Activated CD4-positive, alpha-beta T cell treated with anti-CD3 and anti-CD28 coated beads, Interleukin-2, amount 50 U/mL, for 16 hours (primary cell): ENCODE measurements around the gene TIGAR.

Source experiments
- DNase-seq: peaks from one replicate; pipeline ENCODE4 v3.0.0-alpha.2; 2020

The TIGAR gene

DNA sequence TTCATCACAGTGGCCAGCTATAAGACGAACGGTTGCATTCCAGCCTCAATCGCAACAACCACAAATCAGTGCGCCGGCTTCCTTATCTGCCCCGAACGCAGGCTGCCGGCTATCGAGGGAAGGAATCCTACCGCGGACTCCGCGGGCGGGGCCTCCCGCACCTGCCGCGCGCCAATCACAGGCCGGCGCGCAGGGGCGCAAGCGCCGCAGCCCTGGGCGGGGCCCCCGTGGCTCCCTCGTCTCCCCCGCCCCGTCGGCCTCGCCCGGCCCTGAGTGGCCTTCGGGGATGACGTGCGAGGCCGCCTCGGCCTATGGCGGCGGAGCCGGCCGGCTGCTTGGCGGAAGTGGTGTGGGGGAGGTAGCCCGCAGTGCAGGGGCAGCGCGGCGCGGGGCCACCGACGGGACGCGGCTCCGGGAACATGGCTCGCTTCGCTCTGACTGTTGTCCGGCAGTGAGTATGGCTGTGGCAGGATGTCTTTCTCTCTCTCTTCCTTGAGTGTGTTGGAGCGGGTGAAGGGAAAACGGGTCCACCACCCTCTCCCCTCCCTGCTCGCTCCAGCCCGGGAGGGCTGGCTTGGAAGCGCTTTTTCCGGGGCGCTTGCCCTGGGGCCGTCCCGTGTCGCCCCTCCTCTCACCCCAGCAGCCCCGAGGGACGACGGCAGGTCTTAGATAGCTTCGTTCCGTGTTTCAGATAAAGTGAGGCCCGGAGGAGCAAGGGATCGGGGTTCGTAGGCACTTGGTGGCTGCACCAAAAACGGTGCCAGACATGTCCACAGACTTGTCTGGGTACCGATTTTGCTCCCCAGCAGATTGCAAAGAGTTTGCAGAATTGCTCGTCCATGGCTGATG is at the start of gene TIGAR:
TIGAR (plus strand) TSS at position 361 of the 849 bp plus-strand sequence; CDS start at position 420, 59 bp downstream.
- peak; percentile 94 for DNase-seq

DNA sequence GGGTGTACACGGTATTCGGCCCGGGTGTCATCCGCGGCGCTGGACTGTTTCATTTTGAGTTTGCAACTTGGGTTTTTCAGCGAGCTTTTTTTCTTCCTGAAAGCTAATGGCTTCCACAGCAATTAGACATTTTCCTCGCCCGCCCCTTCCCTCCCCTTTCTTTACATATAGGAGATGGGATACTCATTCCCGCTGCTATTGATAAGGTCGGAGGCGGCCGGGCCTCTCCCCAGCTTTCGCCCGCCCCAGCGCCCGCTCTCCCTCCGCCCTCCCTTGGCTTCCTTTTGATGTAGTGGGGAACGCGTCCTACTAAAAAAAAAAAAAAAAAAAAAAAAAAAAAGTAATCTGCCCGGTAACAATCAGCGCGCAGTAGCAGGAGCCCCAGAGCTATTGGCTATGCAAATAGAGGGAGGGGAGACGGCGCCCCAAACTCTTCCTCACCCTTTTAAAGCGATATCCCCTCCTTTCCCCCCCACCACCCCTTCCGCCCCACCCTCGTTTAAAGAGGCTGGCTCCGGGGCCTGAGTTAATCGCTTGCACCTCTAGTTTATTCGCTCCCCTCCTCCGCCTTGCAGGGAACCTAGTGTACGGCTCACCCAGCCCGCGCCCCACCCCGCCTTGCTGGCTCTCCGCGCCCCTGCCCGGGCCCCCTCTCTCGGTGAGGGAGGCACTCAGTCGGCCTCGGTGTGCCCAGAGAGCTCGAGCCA is 49.1 kb upstream of the TIGAR start:
- DNase-seq: peak; percentile 96

- DNase-seq: peak; percentile 86
These were observed 48.4 kb upstream of the TIGAR start for GRCh38 chr12:4272424-4273272.

GRCh38 chr12:4273273-4273651 is 47.8 kb upstream of the TIGAR start:
- DNase-seq: no peak

GRCh38 chr12:4273652-4274395 is 47.2 kb upstream of the TIGAR start, which contains the start of gene CCND2:
TSS of gene CCND2 (plus strand) at chr12:4273762. CDS start at chr12:4274041, 279 bp downstream.
- peak; percentile 95 for DNase-seq

- DNase-seq: no peak
These were observed 46.5 kb upstream of the TIGAR start for GRCh38 chr12:4274396-4275015.

GRCh38 chr12:4275016-4275869 is 45.8 kb upstream of the TIGAR start:
- no peak for DNase-seq

- DNase-seq: no peak
These were observed 45.1 kb upstream of the TIGAR start for GRCh38 chr12:4275870-4276301.

GRCh38 chr12:4276524-4277204 is 44.3 kb upstream of the TIGAR start:
- peak; percentile 94 for DNase-seq

GRCh38 chr12:4277205-4277543 is 43.8 kb upstream of the TIGAR start:
- DNase-seq: no peak

DNA sequence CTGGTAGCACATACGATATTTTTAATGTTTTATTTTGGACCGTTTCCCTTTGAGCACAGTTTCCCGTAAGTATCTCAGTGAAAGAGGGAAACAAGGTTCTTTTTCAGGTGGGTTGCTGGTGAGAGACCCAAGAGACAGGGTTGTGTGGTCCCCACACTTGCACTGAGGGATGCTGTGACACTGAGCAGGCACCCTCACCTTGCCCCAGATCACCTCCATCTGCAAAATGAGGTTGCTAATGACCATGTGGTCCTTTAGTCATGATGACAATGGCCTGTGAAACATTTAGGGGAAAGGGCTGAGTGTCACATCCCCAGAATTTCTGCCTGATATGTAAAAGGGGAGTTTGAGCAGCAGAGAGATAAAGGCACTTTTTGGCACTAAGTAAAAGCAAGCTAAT is 43.2 kb upstream of the TIGAR start:
- no peak for DNase-seq

- DNase-seq: no peak
These were observed 42.5 kb upstream of the TIGAR start for GRCh38 chr12:4278329-4279197.

- no peak for DNase-seq
These were observed 41.8 kb upstream of the TIGAR start for GRCh38 chr12:4279198-4279690.

GRCh38 chr12:4280351-4281163 is 40.5 kb upstream of the TIGAR start:
- no peak for DNase-seq

GRCh38 chr12:4281173-4281654 is 39.8 kb upstream of the TIGAR start:
- no peak for DNase-seq

GRCh38 chr12:4282103-4282891 is 38.7 kb upstream of the TIGAR start:
- DNase-seq: no peak

DNA sequence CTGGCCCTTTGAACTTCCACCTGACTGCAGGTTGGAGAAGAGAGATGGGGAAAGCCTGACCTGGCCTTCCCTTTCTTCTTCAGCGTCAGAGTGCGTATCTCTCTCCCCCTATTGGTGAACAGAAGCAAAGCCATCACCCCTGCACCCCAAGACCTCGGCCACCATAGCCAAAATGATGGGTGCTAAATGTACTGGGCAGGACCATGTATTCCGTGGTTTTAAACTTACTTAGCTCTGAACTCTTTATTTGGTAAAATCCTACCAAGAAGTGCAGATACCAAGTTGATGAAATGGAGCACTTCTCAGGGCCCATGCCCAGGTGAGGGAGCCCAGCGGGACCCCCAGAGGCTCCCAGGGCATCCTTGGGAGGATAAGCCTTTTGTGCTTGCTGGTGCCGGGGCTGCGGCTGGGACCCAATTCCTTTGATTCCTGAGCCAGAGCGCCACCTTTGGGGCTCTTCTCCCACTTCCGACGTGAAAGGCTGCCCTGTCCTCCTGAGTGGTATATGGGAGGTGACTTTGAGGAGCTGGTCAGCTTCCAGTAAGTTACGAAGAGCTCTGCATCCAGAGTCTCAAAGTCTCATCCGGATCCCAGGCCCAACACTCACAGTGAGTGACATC is 38.0 kb upstream of the TIGAR start:
- DNase-seq: no peak
